Trophoblast cell (in vitro differentiated cells and primary cell): Measurements from ENCODE around the gene CTNNA3.

Experiments used
- DNase-seq, 2 donors: peaks; one replicate each; pipeline ENCODE4 v3.0.0-alpha.2; 2016
- H2AFZ ChIP-seq: 2 replicates; pipeline ENCODE4 v1.6.1; 2013; ENCODE audit warnings: low read length, moderate library complexity, mild to moderate bottlenecking; ENCODE audit not compliant: insufficient read depth, poor library complexity
- H2AK5ac ChIP-seq: 2 replicates; pipeline ENCODE4 v1.6.1; 2013; ENCODE audit warnings: mild to moderate bottlenecking, low read length
- H2BK120ac ChIP-seq: 2 replicates; pipeline ENCODE4 v1.6.1; 2013; ENCODE audit warnings: low read length, mild to moderate bottlenecking, moderate library complexity; ENCODE audit not compliant: insufficient read depth, poor library complexity
- H2BK12ac ChIP-seq: 2 replicates; pipeline ENCODE4 v1.6.1; 2013; ENCODE audit warnings: mild to moderate bottlenecking, low read length, moderate library complexity
- H2BK5ac ChIP-seq: 2 replicates; pipeline ENCODE4 v1.6.1; 2013; ENCODE audit warnings: low read length, low read depth, moderate library complexity, mild to moderate bottlenecking; ENCODE audit not compliant: poor library complexity
- H3K14ac ChIP-seq: 2 replicates; pipeline ENCODE4 v1.6.1; 2013; ENCODE audit warnings: mild to moderate bottlenecking, low read length
- H3K18ac ChIP-seq: 2 replicates; pipeline ENCODE4 v1.6.1; 2013; ENCODE audit warnings: mild to moderate bottlenecking, low read length
- H3K23ac ChIP-seq: 2 replicates; pipeline ENCODE4 v1.6.1; 2013; ENCODE audit warnings: low read length
- H3K27ac ChIP-seq: 2 replicates; pipeline ENCODE4 v1.5.1; 2013; ENCODE audit warnings: low read depth, mild to moderate bottlenecking, inconsistent platforms, low read length, moderate library complexity
- H3K27me3 ChIP-seq: 2 replicates; pipeline ENCODE4 v1.6.1; 2013; ENCODE audit warnings: inconsistent platforms, mild to moderate bottlenecking, low read length, moderate library complexity; ENCODE audit not compliant: insufficient read depth
- H3K36me3 ChIP-seq, 2 experiments: 1 replicate in 1 of 2; 2 replicates in 1 of 2; pipeline ENCODE4 v1.6.1; 2013; ENCODE audit warnings: low read length in 2 of 2, mild to moderate bottlenecking in 2 of 2, moderate library complexity in 1 of 2; ENCODE audit not compliant: insufficient read depth in 2 of 2, control insufficient read depth in 1 of 2
- H3K4ac ChIP-seq: 2 replicates; pipeline ENCODE4 v1.6.1; 2013; ENCODE audit warnings: low read depth, mild to moderate bottlenecking, low read length, moderate library complexity
- H3K4me1 ChIP-seq, 2 experiments: 1 replicate in 1 of 2; 2 replicates in 1 of 2; pipeline ENCODE4 v1.6.1; 2013; ENCODE audit warnings: low read length in 2 of 2, mild to moderate bottlenecking in 2 of 2, moderate library complexity in 1 of 2; ENCODE audit not compliant: insufficient read depth in 2 of 2, control insufficient read depth in 1 of 2
- H3K4me2 ChIP-seq: 2 replicates; pipeline ENCODE4 v1.6.1; 2013; ENCODE audit warnings: inconsistent platforms, mild to moderate bottlenecking, low read length, moderate library complexity
- H3K4me3 ChIP-seq: 2 replicates; pipeline ENCODE4 v1.5.1; 2013; ENCODE audit warnings: mild to moderate bottlenecking, low read depth, low read length, inconsistent platforms
- H3K79me1 ChIP-seq: one replicate; pipeline ENCODE4 v1.6.1; 2013; ENCODE audit warnings: low read length
- H3K79me2 ChIP-seq: 2 replicates; pipeline ENCODE4 v1.6.1; 2013; ENCODE audit warnings: low read length, mild to moderate bottlenecking; ENCODE audit not compliant: control insufficient read depth, insufficient read depth, poor library complexity
- H3K9ac ChIP-seq: 2 replicates; pipeline ENCODE4 v1.6.1; 2013; ENCODE audit warnings: mild to moderate bottlenecking, low read length
- H3K9me3 ChIP-seq: 2 replicates; pipeline ENCODE4 v1.6.1; 2013; ENCODE audit warnings: low read depth, mild to moderate bottlenecking, control low read depth, inconsistent platforms, low read length; ENCODE audit not compliant: insufficient read depth
- H4K12ac ChIP-seq: 2 replicates; pipeline ENCODE4 v1.6.1; 2013; ENCODE audit warnings: low read depth, mild to moderate bottlenecking, low read length, moderate library complexity
- H4K8ac ChIP-seq: 2 replicates; pipeline ENCODE4 v1.6.1; 2013; ENCODE audit warnings: low read depth, mild to moderate bottlenecking, low read length, moderate library complexity
- H4K91ac ChIP-seq: one replicate; pipeline ENCODE4 v1.6.1; 2013; ENCODE audit warnings: low read depth, mild to moderate bottlenecking, low read length, moderate library complexity
- WGBS: extraction: QIAGEN DNeasy Blood & Tissue Kit; methylation state at CpG from one replicate; pipeline ENCODE4 v1.1.7; 2013; ENCODE audit warnings: missing lambda C conversion rate; ENCODE audit not compliant: insufficient read length, insufficient coverage; ENCODE audit errors: extremely low coverage; 5-methylcytosine and 5-hydroxymethylcytosine counted together

CTNNA3 gene

GRCh38 chr10:67618116-67618515, 77.9 kb downstream of the CTNNA3 start:
- Histone ChIP-seq H3K9ac (no peak overlapping the region), H3K9me3 (peaks cover 2% of the 10 kb centered on the region), H4K91ac (no peak overlapping the region), H3K18ac (no peak overlapping the region), H2BK12ac (no peak overlapping the region), H3K4me2 (no peak overlapping the region), H2AFZ (no peak overlapping the region), H3K4me3 (no peak overlapping the region), H2AK5ac (no peak overlapping the region), H3K27ac (no peak overlapping the region), H3K36me3 (peaks cover 0 to 3% of the 10 kb centered on the region in 2 experiments), H3K27me3 (no peaks in the 10 kb centered on the region), H3K79me2 (no peaks in the 10 kb centered on the region), H2BK5ac (no peak overlapping the region), H3K14ac (no peak overlapping the region), H3K23ac (no peak overlapping the region), H4K12ac (no peak overlapping the region), H4K8ac (no peak overlapping the region), H3K4me1 (no peaks in the 10 kb centered on the region), H2BK120ac (no peak overlapping the region), H3K4ac (no peak overlapping the region), H3K79me1 (no peaks in the 10 kb centered on the region)
- no CpG with 5 or more reads among the region's 3 CpGs for WGBS
- DNase-seq: no peak

DNA sequence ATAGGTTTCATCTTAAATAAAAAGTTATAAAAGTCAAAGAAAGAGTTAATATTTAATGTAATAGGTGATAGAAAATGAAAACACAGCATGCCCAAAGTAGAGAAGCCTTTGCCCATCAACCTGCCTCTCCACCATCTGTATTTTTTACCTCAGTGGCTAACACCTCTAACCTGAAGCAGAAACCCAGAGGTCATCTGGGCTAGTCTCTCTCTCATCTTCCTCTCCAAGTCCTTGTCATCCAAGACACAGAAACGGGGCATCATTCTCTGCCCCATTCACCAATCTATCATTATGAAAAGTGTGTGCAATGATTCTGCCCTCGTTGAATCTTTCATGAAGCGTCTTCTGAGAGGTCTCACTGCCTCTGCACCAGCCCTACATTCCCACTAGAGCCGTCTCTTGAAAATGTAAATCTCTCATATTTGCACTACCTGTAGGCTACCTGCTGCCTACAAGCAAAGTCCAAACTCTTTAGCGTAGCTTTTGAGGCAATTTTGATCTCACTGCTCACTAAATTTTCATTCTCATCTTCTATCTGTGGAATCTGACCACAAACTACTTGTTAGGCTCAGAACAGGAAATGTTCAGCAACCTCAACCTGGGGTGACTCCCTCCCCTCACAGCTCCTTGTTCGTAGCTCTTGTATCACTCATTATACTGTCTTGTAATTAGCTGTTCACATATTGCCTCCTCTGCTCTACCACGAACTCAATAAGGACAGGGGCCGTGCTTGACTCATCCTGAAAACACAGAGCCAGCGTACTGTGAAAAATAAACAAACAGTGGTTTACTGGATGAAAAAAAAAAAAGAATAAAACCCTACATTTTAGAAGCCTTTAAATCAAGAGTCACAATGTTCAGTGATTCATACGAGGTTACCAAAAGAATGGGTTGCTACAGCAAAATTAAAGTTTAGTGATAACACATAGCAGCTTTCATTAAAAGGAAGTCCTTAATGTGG, 83.1 kb downstream of the CTNNA3 start:
- Histone ChIP-seq H3K4ac (no peak overlapping the region), H4K12ac (no peak overlapping the region), H3K27me3 (no peaks in the 10 kb centered on the region), H3K79me1 (no peaks in the 10 kb centered on the region), H3K14ac (no peak overlapping the region), H3K18ac (no peak overlapping the region), H3K9me3 (peaks cover 2% of the 10 kb centered on the region), H3K79me2 (no peaks in the 10 kb centered on the region), H3K4me2 (no peak overlapping the region), H3K9ac (no peak overlapping the region), H3K23ac (no peak overlapping the region), H4K91ac (no peak overlapping the region), H3K36me3 (peaks cover 0 to 3% of the 10 kb centered on the region in 2 experiments), H3K4me3 (no peak overlapping the region), H2BK12ac (no peak overlapping the region), H2BK5ac (no peak overlapping the region), H2AFZ (no peak overlapping the region), H2BK120ac (no peak overlapping the region), H3K27ac (no peak overlapping the region), H3K4me1 (no peaks in the 10 kb centered on the region), H4K8ac (no peak overlapping the region), H2AK5ac (no peak overlapping the region)
- no peak for DNase-seq
- WGBS: no CpG with 5 or more reads among the region's 10 CpGs

- H2BK120ac ChIP-seq: no peak overlapping the region
- DNase-seq: no peak
- no peak overlapping the region for H3K18ac ChIP-seq
- no peak overlapping the region for H3K14ac ChIP-seq
- no peaks in the 10 kb centered on the region for H3K4me1 ChIP-seq
- no peak overlapping the region for H4K8ac ChIP-seq
- no peak overlapping the region for H2BK5ac ChIP-seq
- H3K79me1 ChIP-seq: no peaks in the 10 kb centered on the region
- H3K9ac ChIP-seq: no peak overlapping the region
- H3K9me3 ChIP-seq: peaks cover 2% of the 10 kb centered on the region
- no peak overlapping the region for H4K12ac ChIP-seq
- H4K91ac ChIP-seq: no peak overlapping the region
- no peak overlapping the region for H3K4me3 ChIP-seq
- no peak overlapping the region for H3K4ac ChIP-seq
- no peak overlapping the region for H3K23ac ChIP-seq
- H3K27ac ChIP-seq: no peak overlapping the region
- H2AFZ ChIP-seq: no peak overlapping the region
- peaks cover 0 to 3% of the 10 kb centered on the region in 2 experiments for H3K36me3 ChIP-seq
- H3K4me2 ChIP-seq: no peak overlapping the region
- no peak overlapping the region for H2AK5ac ChIP-seq
- H2BK12ac ChIP-seq: no peak overlapping the region
- no peaks in the 10 kb centered on the region for H3K27me3 ChIP-seq
- H3K79me2 ChIP-seq: no peaks in the 10 kb centered on the region
Observed at GRCh38 chr10:67612176-67612575, 83.8 kb downstream of the CTNNA3 start.

DNA sequence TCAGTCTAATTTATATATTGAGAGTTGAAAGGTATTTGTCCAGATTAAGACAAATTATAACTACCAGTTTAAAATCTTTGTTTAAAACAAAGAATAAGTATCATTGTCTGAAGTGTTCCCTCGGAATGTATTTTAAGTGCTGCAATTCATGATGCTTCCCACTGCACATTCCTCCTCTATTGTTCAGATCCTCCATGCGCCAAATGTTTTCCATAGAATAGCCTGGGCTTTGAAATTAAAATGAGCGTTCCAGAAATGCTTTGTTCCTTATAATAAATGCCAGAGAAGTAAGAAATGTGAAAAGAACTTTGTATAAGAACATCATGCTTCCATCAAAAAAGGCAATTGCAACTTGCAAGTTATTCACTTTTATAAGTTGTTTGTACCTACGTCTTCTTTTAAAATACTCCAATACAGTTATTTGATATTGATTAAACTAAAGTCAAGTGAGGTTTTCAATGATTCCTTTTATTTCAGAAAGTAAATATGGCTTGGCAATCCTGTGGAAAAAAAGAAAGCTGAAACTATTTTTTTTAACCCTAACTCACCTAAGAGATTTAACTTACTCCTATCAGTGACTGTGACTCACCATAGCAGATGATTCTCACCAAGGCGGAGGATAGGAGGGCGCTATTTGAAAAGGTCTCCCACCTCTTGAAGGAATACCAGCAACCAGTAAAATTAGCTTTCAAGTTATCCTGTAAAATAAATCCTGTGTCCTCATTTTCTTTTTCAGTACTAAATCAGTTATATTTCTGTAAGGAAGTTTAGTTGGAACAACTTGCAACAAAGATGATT, 85.8 kb downstream of the CTNNA3 start:
- H3K4me2 ChIP-seq: no peak overlapping the region
- H3K27ac ChIP-seq: no peak overlapping the region
- no CpG with 5 or more reads among the region's 6 CpGs for WGBS
- H4K8ac ChIP-seq: no peak overlapping the region
- peaks cover 0 to 4% of the 10 kb centered on the region in 2 experiments for H3K4me1 ChIP-seq
- H2AFZ ChIP-seq: no peak overlapping the region
- peaks cover 0 to 3% of the 10 kb centered on the region in 2 experiments for H3K36me3 ChIP-seq
- no peak for DNase-seq
- H4K91ac ChIP-seq: no peak overlapping the region
- H2BK5ac ChIP-seq: no peak overlapping the region
- H3K23ac ChIP-seq: no peak overlapping the region
- H3K18ac ChIP-seq: no peak overlapping the region
- H2AK5ac ChIP-seq: no peak overlapping the region
- H3K4ac ChIP-seq: no peak overlapping the region
- no peaks in the 10 kb centered on the region for H3K79me1 ChIP-seq
- no peaks in the 10 kb centered on the region for H3K79me2 ChIP-seq
- H2BK120ac ChIP-seq: no peak overlapping the region
- H4K12ac ChIP-seq: no peak overlapping the region
- no peak overlapping the region for H3K14ac ChIP-seq
- no peaks in the 10 kb centered on the region for H3K27me3 ChIP-seq
- H3K4me3 ChIP-seq: no peak overlapping the region
- no peak overlapping the region for H3K9ac ChIP-seq
- no peak overlapping the region for H2BK12ac ChIP-seq
- H3K9me3 ChIP-seq: peaks cover 2% of the 10 kb centered on the region
